ENCODE data around the gene STAG3. TPM values are rescaled to one million over a fixed set of nuclear protein-coding genes. Genes with fewer than 3 reads are reported as not detected.
"Not testable (repeated sequence)": the region's sequence is repeated elsewhere in the genome, so short reads cannot be mapped to it uniquely, and the experiment has no call there.

The STAG3 gene
- total RNA-seq, 1 donor from 2014 or later: 1.9 TPM

- Mint-ChIP-seq H3K9me3 (no peaks in the 10 kb centered on the region), H3K27ac (ENCODE audit: unreplicated experiment) (no peak overlapping the region), H3K36me3 (ENCODE audit: low read depth) (no peaks in the 10 kb centered on the region), H3K27me3 (ENCODE audit: low read depth) (no peaks in the 10 kb centered on the region), H3K4me1 (peaks cover 9% of the 10 kb centered on the region), H3K4me3 (no peak overlapping the region)
- TF ChIP-seq, protein P1, sequence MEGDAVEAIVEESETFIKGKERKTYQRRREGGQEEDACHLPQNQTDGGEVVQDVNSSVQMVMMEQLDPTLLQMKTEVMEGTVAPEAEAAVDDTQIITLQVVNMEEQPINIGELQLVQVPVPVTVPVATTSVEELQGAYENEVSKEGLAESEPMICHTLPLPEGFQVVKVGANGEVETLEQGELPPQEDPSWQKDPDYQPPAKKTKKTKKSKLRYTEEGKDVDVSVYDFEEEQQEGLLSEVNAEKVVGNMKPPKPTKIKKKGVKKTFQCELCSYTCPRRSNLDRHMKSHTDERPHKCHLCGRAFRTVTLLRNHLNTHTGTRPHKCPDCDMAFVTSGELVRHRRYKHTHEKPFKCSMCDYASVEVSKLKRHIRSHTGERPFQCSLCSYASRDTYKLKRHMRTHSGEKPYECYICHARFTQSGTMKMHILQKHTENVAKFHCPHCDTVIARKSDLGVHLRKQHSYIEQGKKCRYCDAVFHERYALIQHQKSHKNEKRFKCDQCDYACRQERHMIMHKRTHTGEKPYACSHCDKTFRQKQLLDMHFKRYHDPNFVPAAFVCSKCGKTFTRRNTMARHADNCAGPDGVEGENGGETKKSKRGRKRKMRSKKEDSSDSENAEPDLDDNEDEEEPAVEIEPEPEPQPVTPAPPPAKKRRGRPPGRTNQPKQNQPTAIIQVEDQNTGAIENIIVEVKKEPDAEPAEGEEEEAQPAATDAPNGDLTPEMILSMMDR (conservative IDR thresholded peaks at IDR 0.05): no peak
- no peak for DNase-seq (ENCODE audit: low read depth, low spot score)
Observed at GRCh38 chr7:100219271-100219737, 41.6 kb downstream of the STAG3 start.

DNA sequence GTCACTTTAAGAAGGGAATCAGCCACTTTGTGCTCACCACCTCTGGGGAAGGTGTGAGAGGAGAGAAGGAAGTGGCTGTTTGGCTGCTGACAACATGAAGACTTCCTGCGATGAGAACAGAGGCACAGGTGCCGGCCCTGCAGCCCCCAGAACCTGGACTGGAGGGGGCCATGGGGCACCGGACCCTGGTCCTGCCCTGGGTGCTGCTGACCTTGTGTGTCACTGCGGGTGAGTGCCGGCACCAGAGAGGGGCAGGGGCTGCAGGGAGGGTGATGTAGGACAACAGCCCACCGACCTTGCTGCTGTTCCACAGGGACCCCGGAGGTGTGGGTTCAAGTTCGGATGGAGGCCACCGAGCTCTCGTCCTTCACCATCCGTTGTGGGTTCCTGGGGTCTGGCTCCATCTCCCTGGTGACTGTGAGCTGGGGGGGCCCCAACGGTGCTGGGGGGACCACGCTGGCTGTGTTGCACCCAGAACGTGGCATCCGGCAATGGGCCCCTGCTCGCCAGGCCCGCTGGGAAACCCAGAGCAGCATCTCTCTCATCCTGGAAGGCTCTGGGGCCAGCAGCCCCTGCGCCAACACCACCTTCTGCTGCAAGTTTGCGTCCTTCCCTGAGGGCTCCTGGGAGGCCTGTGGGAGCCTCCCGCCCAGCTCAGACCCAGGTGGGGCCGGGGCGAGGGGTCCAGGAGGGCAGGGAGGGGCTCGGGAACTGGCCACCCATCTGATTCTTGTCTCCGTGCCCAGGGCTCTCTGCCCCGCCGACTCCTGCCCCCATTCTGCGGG, 42.3 kb downstream of the STAG3 start, which contains the start of gene PVRIG:
TSS of gene PVRIG (plus strand) at position 149 of the 785 bp plus-strand sequence. CDS start at position 171, 22 bp downstream.
- not testable (repeated sequence) for H3K36me3 Mint-ChIP-seq (ENCODE audit: low read depth); DNase-seq (ENCODE audit: low read depth, low spot score); H3K4me1 Mint-ChIP-seq; H3K27ac Mint-ChIP-seq (ENCODE audit: unreplicated experiment); H3K4me3 Mint-ChIP-seq; H3K27me3 Mint-ChIP-seq (ENCODE audit: low read depth); H3K9me3 Mint-ChIP-seq

DNA sequence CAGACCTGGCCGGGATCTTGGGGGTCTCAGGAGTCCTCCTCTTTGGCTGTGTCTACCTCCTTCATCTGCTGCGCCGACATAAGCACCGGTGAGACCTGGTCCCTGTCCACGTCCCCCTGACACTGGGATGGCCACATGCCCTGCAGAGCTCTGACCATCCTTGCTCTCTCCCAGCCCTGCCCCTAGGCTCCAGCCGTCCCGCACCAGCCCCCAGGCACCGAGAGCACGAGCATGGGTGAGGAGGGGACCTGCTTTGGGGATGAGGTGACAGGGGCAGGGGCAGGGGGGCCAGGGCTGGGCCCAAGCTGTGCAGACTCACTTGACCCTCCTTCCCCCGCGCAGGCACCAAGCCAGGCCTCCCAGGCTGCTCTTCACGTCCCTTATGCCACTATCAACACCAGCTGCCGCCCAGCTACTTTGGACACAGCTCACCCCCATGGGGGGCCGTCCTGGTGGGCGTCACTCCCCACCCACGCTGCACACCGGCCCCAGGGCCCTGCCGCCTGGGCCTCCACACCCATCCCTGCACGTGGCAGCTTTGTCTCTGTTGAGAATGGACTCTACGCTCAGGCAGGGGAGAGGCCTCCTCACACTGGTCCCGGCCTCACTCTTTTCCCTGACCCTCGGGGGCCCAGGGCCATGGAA, 43.0 kb downstream of the STAG3 start:
- no peak overlapping the region for H3K4me3 Mint-ChIP-seq
- DNase-seq (ENCODE audit: low read depth, low spot score): no peak
- no peaks in the 10 kb centered on the region for H3K36me3 Mint-ChIP-seq (ENCODE audit: low read depth)
- H3K4me1 Mint-ChIP-seq: peaks cover 5% of the 10 kb centered on the region
- H3K27me3 Mint-ChIP-seq (ENCODE audit: low read depth): no peaks in the 10 kb centered on the region
- no peaks in the 10 kb centered on the region for H3K9me3 Mint-ChIP-seq
- TF ChIP-seq, protein P1 (conservative IDR thresholded peaks at IDR 0.05): no peak
- no peak overlapping the region for H3K27ac Mint-ChIP-seq (ENCODE audit: unreplicated experiment)

- DNase-seq (ENCODE audit: low read depth, low spot score): no peak
- Mint-ChIP-seq H3K4me3 (no peak overlapping the region), H3K4me1 (peaks cover 4% of the 10 kb centered on the region), H3K36me3 (ENCODE audit: low read depth) (no peaks in the 10 kb centered on the region), H3K9me3 (no peaks in the 10 kb centered on the region), H3K27me3 (ENCODE audit: low read depth) (no peaks in the 10 kb centered on the region), H3K27ac (ENCODE audit: unreplicated experiment) (no peak overlapping the region)
- TF ChIP-seq, protein P1 (conservative IDR thresholded peaks at IDR 0.05): no peak
Observed at GRCh38 chr7:100221231-100221718, 43.6 kb downstream of the STAG3 start.

DNA sequence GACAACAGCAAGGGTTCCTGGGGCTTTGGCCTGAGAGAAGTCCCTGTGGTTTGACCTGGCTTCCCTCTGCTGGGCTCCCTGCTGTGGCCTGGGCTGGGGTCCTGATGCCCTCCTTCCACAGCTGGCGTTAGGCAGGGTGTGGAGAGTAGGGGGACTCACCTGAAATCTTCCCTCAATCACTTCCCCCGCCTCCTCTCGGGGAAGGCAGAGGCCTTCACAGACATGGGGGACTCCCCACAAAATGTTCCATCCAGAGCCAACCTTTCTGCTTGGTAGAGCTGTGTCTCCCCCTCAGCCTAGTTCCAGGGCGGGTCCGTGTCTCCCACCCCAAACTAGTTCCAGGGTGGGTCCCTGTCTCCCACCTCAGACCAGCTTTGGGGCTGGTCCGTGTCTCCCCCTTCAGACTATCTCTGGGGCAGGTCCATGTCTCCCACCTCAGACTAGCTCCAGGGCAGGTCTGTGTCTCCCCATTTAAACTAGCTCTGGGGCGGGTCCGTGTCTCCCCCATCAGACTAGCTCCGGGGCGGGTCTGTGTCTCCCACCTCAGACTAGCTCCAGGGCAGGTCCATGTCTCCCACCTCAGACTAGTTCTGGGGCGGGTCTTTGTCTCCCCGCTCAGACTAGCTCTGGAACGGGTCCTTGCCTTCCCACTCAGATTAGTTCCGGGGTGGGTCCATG, 44.2 kb downstream of the STAG3 start:
- H3K4me3 Mint-ChIP-seq: no peak overlapping the region
- TF ChIP-seq, protein P1 (conservative IDR thresholded peaks at IDR 0.05): no peak
- DNase-seq (ENCODE audit: low read depth, low spot score): no peak
- H3K36me3 Mint-ChIP-seq (ENCODE audit: low read depth): no peaks in the 10 kb centered on the region
- no peaks in the 10 kb centered on the region for H3K27me3 Mint-ChIP-seq (ENCODE audit: low read depth)
- H3K9me3 Mint-ChIP-seq: no peaks in the 10 kb centered on the region
- H3K27ac Mint-ChIP-seq (ENCODE audit: unreplicated experiment): no peak overlapping the region
- H3K4me1 Mint-ChIP-seq: peaks cover under 1% of the 10 kb centered on the region

Data from neural crest cell (in vitro differentiated cells).